Liver (tissue), 3 donors: ENCODE results near the gene PLXND1.

Source experiments
- EGR1 ChIP-seq, 2 donors: IDR thresholded peaks; 2 replicates each; pipeline ENCODE4 v1.6.1; 2016 to 2018; ENCODE audit warnings: antibody characterized with exemption in 2 of 2, low read depth in 2 of 2
- FOXA1 ChIP-seq: IDR thresholded peaks from 2 replicates; pipeline ENCODE4 v1.6.1; 2016; ENCODE audit warnings: antibody characterized with exemption
- GABPA ChIP-seq, 2 donors: IDR thresholded peaks in 1 of 2; conservative IDR thresholded peaks in 1 of 2; 2 replicates each; pipeline ENCODE4 v1.6.1; 2016; ENCODE audit warnings: antibody characterized with exemption in 2 of 2, mild to moderate bottlenecking in 1 of 2, moderate library complexity in 1 of 2
- JUND ChIP-seq, 2 donors: IDR thresholded peaks; 2 replicates each; pipeline ENCODE4 v1.6.1; 2016; ENCODE audit warnings: antibody characterized with exemption in 2 of 2
- RAD21 ChIP-seq, 2 donors: IDR thresholded peaks; 2 replicates each; pipeline ENCODE4 v1.6.1; 2016; ENCODE audit warnings: antibody characterized with exemption in 2 of 2, mild to moderate bottlenecking in 2 of 2
- SP1 ChIP-seq: IDR thresholded peaks from 2 replicates; pipeline ENCODE4 v1.6.1; 2018; ENCODE audit warnings: antibody characterized with exemption, mild to moderate bottlenecking
- TAF1 ChIP-seq: conservative IDR thresholded peaks from 2 replicates; pipeline ENCODE4 v1.6.1; 2016; ENCODE audit warnings: antibody characterized with exemption, mild to moderate bottlenecking
- YY1 ChIP-seq: IDR thresholded peaks from 2 replicates; pipeline ENCODE4 v1.6.1; 2016; ENCODE audit warnings: antibody characterized with exemption, mild to moderate bottlenecking
- TF ChIP-seq, protein P1 (sequence below): IDR thresholded peaks from 2 replicates; pipeline ENCODE4 v1.6.1; 2016; ENCODE audit warnings: antibody characterized with exemption
- TF ChIP-seq, protein P2 (sequence below): IDR thresholded peaks from 2 replicates; pipeline ENCODE4 v1.6.1; 2016; ENCODE audit warnings: antibody characterized with exemption
- TF ChIP-seq, protein P3 (sequence below): fragments of 150-350 bp; IDR thresholded peaks from 2 replicates; pipeline ENCODE4 v1.5.1; 2017; ENCODE audit warnings: improper control_type of control experiment, low read depth, low read length; ENCODE audit not compliant: missing input control
- TF ChIP-seq, protein P4 (sequence below): IDR thresholded peaks from 2 replicates; pipeline ENCODE4 v1.6.1; 2016; ENCODE audit warnings: antibody characterized with exemption, mild to moderate bottlenecking
- TF ChIP-seq, protein P5 (sequence below): IDR thresholded peaks from 2 replicates; pipeline ENCODE4 v1.6.1; 2016; ENCODE audit warnings: antibody characterized with exemption
- donor health status: healthy.
- donor health status: healthy.

DNA sequence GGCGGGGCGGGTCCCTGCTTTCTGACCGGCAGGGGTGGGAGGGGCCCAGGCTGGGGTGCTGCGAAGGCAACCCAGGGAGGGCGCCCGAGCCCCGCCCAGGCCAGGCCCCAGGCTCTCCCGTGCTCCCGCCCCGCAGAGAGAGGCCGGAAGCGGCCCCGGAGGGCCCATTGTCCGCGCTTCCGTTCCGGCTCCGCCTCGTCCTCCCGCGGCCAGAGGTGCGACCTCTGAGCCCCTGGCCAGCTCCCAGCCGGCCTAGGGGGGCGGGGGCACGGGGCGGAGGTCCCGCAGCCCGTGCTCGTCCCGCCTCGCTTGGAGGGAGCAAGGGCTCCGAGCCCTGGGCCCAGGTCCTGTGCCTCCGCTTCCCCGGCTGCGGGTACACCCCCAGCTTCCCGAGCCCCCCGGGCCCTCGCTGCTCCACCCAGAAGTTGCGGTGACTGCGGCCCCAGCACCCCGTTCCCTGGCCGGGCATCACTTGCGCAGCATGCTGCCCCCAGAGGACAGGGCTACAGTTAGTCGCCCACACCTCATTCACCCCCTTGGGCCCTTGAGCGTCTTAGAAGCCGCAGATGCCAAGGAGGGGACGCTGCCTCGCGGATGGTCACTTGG is 20.4 kb upstream of the PLXND1 start:
- TF ChIP-seq EGR1 (IDR thresholded peaks at IDR 0.05; ENCODE audit: low read depth in 2 of 2) (no peak), JUND (IDR thresholded peaks at IDR 0.05) (no peak), TAF1 (no peak), GABPA (IDR thresholded peaks at IDR 0.05 in 1 of 2, conservative IDR thresholded peaks at IDR 0.05 in 1 of 2) (peak; percentile 75 to 91), FOXA1 (no peak), YY1 (no peak), SP1 (peak; percentile 19), RAD21 (IDR thresholded peaks at IDR 0.05) (peak in 1 of 2 donors; percentile 46)
- TF ChIP-seq, protein P1, sequence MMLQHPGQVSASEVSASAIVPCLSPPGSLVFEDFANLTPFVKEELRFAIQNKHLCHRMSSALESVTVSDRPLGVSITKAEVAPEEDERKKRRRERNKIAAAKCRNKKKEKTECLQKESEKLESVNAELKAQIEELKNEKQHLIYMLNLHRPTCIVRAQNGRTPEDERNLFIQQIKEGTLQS = no peak
- TF ChIP-seq, protein P2, sequence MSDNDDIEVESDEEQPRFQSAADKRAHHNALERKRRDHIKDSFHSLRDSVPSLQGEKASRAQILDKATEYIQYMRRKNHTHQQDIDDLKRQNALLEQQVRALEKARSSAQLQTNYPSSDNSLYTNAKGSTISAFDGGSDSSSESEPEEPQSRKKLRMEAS = no peak
- TF ChIP-seq, protein P3, sequence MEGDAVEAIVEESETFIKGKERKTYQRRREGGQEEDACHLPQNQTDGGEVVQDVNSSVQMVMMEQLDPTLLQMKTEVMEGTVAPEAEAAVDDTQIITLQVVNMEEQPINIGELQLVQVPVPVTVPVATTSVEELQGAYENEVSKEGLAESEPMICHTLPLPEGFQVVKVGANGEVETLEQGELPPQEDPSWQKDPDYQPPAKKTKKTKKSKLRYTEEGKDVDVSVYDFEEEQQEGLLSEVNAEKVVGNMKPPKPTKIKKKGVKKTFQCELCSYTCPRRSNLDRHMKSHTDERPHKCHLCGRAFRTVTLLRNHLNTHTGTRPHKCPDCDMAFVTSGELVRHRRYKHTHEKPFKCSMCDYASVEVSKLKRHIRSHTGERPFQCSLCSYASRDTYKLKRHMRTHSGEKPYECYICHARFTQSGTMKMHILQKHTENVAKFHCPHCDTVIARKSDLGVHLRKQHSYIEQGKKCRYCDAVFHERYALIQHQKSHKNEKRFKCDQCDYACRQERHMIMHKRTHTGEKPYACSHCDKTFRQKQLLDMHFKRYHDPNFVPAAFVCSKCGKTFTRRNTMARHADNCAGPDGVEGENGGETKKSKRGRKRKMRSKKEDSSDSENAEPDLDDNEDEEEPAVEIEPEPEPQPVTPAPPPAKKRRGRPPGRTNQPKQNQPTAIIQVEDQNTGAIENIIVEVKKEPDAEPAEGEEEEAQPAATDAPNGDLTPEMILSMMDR = no peak
- TF ChIP-seq, protein P4, sequence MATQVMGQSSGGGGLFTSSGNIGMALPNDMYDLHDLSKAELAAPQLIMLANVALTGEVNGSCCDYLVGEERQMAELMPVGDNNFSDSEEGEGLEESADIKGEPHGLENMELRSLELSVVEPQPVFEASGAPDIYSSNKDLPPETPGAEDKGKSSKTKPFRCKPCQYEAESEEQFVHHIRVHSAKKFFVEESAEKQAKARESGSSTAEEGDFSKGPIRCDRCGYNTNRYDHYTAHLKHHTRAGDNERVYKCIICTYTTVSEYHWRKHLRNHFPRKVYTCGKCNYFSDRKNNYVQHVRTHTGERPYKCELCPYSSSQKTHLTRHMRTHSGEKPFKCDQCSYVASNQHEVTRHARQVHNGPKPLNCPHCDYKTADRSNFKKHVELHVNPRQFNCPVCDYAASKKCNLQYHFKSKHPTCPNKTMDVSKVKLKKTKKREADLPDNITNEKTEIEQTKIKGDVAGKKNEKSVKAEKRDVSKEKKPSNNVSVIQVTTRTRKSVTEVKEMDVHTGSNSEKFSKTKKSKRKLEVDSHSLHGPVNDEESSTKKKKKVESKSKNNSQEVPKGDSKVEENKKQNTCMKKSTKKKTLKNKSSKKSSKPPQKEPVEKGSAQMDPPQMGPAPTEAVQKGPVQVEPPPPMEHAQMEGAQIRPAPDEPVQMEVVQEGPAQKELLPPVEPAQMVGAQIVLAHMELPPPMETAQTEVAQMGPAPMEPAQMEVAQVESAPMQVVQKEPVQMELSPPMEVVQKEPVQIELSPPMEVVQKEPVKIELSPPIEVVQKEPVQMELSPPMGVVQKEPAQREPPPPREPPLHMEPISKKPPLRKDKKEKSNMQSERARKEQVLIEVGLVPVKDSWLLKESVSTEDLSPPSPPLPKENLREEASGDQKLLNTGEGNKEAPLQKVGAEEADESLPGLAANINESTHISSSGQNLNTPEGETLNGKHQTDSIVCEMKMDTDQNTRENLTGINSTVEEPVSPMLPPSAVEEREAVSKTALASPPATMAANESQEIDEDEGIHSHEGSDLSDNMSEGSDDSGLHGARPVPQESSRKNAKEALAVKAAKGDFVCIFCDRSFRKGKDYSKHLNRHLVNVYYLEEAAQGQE = no peak
- TF ChIP-seq, protein P5, sequence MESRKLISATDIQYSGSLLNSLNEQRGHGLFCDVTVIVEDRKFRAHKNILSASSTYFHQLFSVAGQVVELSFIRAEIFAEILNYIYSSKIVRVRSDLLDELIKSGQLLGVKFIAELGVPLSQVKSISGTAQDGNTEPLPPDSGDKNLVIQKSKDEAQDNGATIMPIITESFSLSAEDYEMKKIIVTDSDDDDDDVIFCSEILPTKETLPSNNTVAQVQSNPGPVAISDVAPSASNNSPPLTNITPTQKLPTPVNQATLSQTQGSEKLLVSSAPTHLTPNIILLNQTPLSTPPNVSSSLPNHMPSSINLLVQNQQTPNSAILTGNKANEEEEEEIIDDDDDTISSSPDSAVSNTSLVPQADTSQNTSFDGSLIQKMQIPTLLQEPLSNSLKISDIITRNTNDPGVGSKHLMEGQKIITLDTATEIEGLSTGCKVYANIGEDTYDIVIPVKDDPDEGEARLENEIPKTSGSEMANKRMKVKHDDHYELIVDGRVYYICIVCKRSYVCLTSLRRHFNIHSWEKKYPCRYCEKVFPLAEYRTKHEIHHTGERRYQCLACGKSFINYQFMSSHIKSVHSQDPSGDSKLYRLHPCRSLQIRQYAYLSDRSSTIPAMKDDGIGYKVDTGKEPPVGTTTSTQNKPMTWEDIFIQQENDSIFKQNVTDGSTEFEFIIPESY = no peak
